Hepatic stellate cell (primary cell): ENCODE measurements around the gene RNF17.
"Not testable (repeated sequence)": the region's sequence is repeated elsewhere in the genome, so short reads cannot be mapped to it uniquely, and the experiment has no call there.

ENCODE experiments used
- DNase-seq: peaks from one replicate; pipeline ENCODE4 v3.0.0; 2011; ENCODE audit warnings: low spot score

RNF17 gene

DNA sequence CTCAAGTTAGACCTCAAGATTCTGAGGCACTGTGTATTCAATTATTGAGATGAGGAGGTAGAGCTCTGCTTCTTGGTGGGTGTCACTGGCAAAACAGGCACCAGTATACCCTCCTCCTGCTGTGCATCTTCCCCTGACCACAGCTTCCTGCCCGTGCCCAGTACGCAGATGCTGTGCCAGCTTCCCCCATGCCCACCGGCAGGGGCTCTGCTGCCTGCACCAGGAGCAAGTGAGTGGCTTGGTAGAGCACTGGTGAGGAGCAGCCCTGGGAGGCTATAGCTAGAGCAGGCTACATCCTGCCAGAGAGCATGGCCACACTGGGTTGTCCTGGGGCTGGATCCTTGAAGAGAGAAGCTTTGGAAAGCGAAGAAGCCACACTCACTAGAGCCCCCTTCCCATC is 21.0 kb upstream of the RNF17 start:
- no peak for DNase-seq

DNA sequence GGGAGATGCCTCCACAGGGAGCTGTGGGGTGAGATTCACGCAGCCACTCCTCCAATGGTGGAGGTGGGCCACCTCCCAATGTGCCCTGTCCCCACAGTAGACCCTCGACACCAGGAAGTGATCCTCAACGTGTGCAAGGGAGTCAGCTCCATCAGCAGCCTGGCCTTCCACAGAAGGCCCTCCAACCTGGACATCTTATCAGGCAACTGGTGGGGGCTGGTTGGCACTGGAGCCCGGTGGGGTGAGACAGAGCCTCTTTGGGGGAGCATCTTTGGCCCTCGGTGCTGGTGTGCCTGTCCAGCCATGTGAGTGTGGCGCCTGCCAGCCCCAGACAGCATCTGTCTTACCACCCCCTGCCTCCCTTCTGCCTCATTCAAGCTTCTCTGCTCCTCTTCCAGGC is 19.7 kb upstream of the RNF17 start:
- no peak for DNase-seq

GRCh38 chr13:24745516-24745860 is 18.5 kb upstream of the RNF17 start:
- no peak for DNase-seq

DNA sequence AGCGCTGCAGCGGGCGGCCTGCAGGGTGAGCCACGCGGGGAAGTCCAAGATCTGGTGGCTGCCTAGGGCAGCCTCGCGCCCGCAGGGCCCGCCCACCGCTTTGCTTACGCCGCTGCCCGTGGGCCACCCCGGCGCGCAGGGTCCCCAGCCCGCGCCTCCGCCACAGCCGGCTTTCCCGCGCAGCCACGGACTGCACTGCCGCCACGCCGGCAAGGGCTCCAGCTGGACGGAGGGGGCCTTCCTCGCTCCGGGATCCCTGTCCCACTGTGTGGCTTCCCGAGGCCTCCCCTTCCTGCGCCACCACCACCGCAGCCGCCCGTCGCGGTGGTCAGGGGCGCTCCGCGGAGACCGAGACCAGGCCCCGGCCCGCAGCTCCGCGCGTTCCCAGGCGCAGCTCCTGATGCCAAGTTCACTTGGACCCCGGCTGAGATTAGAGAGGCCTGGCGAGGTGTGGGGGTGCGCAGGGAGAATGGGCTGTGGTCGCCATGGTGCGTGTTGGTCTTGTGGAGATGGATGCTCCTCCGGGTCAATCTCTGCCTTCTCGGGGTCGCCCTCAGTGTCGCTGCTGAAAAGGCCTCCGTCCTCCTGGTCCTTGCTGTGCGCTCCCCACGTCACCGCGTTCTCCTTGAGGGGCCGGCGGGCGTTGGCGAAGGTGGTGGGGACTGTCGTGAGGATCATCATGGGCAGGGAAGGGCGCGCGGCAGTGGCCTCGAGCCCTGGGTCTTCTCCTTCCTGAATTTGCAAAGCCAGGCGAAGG is 17.9 kb upstream of the RNF17 start:
- DNase-seq = no peak

DNA sequence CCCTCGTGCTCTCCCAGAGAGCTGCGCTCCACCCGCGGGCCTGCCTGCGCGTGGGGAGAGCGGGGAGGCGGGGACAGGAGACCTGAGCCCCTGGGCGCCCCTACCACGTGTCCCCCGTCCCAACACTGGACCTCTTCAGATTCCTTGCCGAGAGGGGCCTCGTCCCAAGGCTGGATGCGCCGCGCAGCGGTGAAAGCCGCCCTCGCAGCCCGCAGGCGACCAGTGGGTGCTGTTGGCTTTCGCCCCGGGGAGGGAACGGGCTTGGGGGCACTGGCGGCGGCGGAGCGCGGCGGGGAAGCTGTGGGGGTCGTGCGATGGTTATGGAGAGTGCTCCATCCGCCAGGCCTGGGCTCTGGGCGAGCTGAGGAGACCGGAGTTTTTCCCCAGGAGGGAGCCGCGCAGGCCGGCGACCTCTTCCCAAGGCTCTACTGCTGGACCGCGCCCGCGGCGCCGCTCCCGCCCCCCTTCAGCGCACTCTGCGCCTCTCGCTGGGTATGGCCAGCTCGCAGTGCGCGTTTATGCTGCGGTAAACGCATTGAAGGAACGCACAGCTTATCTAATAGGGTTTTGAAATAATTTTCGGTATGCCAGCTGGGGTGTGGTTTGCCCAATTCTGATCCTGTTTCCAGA is 17.2 kb upstream of the RNF17 start:
- DNase-seq = no peak

- no peak for DNase-seq
Observed at GRCh38 chr13:24747248-24748060, 16.5 kb upstream of the RNF17 start.

- DNase-seq = no peak
Observed at GRCh38 chr13:24748061-24748400, 15.9 kb upstream of the RNF17 start.

GRCh38 chr13:24759197-24759596 is 4.8 kb upstream of the RNF17 start:
- DNase-seq = no peak

GRCh38 chr13:24764276-24764630 is 284 bp downstream of the RNF17 start:
- no peak for DNase-seq

DNA sequence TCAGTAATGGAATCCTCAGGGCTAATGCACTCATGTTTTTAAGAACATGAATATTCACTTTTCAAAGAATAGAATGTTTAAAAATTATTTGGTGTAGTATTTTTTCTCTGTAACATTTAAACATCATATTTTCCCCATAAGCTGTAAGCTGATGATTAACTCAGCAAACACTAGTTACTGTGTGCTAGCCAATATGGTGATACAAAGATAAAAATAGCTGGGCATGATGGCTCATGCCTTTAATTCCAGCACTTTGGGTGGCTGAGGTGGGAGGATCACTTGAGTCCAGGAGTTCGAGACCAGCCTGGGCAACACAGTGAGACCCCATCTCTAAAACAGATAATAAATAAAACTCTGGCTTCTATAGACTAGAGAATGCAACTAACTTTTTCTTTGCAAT is 13.2 kb downstream of the RNF17 start:
- DNase-seq = no peak

DNA sequence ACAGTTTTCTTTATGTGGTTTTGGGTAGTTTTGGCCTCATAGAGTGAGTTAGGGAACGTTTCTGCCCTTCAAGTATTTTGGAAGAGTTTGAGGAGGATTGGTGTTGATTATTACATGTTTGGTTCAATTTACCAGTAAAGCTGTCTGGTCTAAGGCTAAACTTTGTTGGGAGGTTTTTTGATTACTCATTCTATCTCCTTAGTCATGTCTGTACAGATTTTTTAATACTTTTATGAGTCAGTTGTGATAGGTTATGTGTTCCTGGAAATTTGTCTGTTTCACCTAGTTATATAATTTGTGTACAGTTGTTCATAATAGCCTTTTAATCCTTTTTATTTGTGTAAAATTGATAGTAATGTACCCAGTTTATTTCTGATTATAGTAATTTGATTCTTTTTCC is 20.4 kb downstream of the RNF17 start:
- no peak for DNase-seq

DNA sequence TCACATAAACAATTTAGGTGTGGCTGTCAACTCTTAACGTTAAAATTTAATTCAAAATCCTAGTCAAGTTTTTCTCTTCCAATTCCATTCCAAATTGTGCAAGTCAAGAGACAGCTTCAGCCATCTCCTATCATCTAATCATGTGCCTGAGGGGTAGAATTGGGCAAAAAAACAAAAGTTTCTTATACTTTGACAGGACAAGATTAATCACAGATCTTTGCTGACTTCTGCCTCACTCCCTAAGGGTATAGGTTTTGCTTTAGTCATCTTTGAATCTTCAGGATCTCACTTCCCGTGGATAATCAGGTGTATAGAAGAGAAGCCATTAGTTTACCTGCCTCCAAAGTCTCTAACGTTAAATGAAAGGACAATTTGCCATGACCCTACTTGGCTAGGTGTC is 24.6 kb downstream of the RNF17 start:
- no peak for DNase-seq

DNA sequence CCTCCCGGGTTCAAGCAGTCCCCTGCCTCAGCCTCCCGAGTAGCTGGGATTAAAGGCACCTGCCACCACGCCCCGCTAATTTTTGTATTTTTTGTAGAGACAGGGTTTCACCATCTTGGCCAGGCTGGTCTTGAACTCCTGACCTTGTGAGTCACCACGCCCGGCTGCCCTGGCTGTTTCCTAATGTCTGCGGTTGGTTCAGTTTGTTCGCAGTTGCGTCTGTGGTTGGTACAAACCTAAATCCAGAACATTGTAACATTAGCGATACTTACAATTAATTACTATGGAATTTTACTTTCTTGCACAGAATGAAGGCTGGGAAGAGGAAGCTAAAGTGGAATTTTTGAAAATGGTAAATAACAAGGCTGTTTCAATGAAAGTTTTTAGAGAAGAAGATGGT is 38.1 kb downstream of the RNF17 start:
- no peak for DNase-seq

DNA sequence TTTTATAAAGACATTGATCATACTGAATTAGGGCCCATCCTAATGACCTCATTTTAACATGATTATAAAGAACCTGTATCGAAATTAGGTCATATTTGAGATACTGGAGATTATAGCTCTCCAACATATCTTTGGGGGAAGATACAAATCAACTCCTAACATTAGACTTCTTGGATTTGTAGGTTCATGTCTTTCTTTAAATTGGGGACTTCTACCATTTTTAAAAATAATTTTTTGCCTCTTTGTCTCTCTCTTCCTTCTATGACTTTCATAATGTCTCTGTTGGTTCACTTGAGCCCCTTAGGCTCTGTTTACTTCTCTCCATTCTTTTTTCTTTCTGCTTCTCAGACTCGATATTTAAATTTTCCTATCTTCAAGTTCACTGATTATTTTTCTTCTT is 57.2 kb downstream of the RNF17 start:
- DNase-seq = no peak

DNA sequence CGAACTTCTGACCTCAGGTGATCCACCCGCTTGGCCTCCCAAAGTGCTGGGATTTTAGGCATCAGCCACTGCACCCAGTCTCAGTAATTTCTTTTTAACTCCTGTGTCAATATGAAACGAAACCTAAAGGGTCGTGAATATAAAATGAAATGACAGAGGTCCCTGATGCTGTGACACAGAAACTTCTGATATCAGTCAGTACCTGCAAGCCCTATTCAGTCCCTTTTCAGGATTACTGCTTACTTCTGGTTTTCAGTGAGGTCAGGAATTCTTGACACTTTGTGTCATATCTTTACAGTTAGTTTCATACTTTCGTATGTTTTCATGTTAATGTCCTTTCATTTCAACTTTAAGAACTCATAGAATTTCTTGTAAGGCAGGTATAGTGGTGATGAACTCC is 58.7 kb downstream of the RNF17 start:
- no peak for DNase-seq

DNA sequence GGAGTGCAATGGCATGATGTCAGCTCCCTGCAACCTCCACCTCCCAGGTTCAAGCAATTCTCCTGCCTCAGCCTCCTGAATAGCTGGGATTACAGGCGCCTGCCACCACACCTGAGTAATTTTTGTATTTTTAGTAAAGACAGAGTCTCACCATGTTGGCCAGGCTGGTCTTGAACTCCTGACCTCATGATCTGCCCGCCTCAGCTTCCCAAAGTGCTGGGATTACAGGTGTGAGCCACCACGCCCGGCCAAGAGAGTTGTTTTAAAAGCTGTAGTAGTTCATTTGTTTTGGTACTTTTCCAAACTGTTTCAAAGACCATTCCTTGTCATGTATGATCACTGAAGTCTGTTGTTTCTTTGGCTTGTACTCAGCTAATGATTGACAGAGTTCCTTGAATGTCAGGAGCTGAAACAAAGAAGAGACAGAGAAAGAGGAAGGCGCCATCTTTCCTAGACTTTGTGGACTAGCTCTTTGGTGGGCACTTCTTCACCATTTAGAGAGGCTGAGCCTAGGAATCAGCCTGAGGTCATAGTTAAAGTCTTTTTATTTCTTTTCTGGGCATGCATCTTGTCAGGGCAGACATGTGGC is 59.2 kb downstream of the RNF17 start:
- DNase-seq = not testable (repeated sequence)

DNA sequence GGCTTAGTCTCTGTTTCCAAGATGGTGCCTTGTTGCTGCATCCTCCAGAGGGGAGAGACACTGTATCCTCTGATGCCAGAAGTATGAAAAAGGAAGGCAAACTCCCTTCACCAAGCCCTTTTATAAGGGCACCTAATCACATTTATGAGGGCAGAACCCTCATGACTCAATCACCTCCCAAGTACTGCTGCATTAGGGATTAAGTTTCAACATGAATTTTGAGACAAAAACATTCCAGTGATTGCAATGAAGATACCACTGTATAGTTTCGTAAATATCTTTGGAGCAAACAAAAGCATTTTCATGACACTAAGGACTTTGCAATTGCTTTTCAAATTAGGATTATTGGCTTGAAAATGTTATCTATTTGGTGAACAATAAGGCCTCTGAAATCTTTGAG is 63.8 kb downstream of the RNF17 start:
- DNase-seq = no peak

DNA sequence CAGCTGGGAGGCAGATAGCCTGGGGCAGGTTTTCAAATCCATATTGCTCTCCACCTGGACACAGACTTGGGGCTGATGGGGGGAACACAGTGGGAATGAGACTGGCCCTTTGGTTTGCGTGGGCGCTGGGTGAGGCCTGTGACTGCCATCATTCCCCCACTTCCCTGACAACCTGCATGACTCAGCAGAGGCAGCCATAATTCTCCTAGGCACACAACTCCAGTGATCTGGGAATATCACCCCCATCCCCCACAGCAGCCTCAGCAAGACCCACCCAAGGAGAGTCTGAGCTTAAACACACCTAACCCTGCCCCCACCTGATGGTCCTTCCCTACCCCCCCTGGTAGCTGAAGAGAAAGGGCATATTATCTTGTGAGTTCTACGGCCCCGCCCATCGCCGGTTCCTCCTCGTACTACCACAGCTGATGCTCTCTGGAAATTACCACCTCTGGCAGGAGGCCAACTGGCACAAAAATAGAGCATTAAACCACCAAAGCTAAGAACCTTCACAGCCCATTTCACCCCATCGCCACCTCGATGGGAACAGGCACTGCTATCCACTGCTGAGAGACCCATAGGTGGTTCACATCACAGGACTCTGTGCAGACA is 71.0 kb downstream of the RNF17 start:
- DNase-seq = no peak

DNA sequence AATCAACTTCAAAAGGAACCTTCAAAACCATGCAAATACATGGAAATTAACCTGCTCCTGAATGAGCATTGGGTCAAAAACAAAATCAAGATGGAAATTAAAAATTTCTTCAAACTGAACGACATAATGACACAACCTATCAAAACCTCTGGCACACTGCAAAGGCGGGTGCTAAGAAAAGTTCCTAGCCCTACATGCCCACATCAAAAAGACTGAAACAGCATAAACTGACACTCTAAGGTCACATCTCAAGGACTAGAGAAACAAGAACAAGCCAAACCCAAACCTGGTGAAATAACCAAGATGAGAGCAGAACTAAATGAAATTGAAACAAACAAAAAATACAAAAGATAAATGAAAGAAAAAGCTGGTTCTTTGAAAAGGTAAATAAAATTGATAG is 73.6 kb downstream of the RNF17 start:
- DNase-seq = not testable (repeated sequence)

DNA sequence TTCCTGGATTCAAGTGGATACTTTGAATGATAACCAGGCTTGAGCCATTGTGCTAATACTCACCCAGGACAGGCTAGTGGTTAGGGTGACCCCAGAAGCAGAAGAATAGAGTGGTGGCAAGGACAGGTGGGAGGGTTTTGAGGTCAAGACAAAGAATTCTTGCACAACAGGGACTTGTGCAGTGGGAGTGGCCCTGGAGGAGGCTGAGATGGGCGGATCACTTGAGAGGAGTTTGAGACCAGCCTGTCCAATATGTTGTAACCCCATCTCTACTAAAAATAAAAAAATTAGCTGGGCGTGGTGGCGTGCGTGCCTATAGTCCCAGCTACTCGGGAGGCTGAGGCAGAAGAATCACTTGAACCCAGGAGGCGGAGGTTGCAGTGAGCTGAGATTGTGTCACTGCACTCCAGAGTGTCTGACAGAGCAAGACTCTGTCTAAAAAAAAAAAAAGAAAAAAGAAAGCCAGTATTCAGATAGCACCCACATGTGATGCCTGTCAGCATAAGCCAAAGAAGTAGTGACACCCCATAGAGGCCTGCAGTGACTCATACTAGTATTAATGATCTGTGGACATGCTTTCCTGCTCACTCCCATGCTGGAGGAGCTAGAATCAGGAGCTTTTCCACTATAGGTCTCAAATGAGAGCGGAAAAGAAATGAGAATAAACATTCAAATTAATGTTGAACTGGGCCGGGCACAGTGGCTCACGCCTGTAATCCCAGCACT is 78.7 kb downstream of the RNF17 start:
- DNase-seq = no peak

DNA sequence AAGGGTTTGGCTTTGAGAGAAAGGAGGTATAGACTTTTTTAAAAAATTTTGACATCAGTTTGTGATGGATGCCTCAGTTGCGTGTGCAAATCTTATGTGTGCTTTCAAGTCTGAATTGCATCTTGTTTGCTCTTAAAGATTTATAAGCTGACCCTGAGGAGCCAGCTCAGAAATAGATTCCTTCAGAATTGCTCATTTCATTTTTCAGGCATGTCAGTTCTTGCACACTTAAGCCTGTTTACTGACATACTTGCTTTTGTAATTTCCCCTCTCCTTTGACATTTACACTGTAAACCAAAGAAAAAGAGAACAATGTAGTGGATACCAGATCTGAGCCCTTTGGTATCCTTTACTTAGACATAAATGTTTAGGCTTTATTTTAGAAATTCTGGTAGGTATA is 87.6 kb downstream of the RNF17 start:
- no peak for DNase-seq

DNA sequence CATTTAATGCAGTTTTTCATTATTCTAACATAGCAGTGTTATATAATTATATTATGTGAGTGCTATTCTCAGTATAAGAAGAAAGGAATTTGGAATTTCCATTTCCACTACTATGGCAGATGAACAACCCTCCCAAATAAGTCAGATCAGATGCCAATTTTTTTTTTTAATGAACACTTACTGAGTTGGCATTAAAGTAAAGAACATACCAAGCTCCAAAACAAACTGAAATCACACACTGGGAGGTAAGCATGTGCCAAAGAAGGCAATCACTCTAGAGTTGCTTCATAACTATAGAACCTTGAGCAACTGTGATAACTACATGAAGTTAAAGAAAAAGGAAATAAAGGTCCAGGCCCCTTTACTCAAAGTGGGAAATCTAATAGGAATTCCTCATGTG is 90.3 kb downstream of the RNF17 start:
- no peak for DNase-seq
